HG03196 (cell line): Measurements from ENCODE around the gene SRBD1.

Source experiments
- ATAC-seq: cut with Tn5 transposase; IDR thresholded peaks from one replicate; pipeline ENCODE4 v1.9.1; 2021; ENCODE audit not compliant: unreplicated experiment

SRBD1 gene

DNA sequence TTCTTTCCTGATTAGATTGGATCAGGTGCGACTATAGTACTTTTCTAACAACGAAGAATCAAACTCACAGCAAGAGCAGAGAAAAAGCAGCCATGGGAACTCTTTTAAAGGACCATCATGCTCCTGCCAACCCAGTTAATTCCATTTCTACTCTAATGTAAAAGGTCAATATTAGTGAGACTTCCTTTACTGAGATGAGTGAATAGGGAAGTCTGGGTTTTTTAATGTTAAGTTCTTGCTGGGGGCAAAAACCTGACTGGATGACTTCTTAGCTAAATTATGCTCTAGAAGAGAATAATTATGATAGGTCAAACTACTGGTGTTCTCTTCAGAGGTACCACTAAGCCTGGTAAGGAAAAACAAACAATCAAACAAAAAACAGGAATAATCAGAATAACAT lies 8.4 kb downstream of the SRBD1 start:
- no peak for ATAC-seq

DNA sequence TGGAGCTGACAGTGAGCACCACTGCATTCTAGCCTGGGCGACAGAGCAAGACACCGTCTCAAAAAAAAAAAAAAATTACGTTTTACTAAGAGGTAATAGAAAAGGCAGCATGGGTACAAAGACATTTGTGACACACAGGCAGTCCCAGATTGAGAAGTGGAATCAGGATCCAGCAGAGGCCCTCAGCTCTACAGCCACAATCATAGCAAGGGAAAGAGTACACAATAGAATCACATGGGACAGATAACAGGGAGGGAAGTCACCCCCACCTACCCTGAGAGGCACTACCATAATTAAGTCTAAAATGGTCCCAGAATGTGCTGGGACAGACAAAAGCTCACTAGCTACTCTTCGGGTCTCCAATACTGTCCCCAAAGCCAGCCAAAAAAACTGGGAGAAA lies 12.5 kb downstream of the SRBD1 start:
- no peak for ATAC-seq

DNA sequence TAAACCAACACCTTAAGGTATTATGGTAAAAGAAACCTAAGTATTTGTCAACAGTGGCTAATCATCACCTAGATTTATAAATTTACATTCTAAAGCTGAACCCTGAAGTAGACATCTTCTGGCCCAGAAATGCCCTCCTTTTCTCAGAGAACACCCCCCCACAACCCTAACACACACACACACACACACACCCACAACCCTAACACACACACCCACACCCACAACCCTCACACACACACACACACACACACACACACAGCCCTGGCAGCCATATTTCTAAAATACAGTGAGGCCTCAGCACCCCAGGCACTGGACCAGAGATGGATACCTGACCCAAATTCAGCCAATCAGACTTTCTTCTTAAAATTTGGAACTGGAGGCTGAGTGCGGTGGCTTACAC lies 14.3 kb downstream of the SRBD1 start:
- no peak for ATAC-seq

DNA sequence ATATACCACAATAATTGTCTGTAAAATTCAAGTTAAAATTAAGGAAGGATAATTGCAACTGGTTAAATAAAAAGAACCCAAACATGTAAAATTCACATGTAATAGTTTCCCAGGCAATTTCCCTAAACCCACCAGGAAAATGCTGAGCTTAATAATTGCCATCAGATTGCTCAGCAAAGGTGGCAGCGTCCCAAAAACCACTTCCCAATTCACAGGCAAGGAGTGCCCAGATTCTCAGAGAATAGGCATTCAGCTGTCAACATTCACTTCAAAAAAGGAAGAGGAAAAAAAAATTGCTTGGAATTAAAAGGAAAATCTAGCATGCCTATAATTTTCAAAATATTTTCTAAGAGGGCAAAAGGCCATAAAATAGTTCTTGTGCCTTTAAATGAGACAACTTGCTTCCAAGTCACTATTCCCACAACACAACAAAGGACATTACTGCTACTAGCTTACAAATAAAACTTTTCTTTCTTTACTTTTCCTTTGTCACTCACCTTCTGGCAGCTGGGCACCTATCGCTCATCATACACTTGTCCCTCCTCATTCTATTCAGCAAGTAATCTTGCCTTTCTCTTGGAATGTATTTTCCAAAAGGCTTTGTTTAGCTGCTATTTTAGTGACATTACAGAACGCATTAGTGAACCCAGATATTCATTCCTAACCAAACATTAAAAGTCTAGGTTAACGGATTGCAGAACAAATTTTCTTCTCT lies 15.2 kb downstream of the SRBD1 start:
- no peak for ATAC-seq

DNA sequence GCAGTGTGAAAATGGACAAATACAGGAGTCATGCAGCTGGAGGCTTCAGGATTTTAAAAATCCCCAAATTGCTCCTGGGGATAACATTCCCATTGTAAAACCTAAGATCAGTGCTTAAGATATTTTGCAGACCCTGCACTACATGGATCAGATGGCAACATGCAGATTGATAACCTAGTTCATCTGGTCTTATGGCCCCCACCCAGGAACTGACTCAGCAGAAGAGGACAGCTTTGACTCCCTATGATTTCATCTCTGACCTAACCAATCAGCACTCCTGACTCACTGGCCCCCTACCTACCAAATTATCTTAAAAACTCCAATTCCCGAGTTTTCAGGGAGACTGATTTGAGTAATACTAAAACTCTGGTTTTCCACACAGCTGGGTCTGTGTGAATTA lies 20.0 kb downstream of the SRBD1 start:
- ATAC-seq = no peak

DNA sequence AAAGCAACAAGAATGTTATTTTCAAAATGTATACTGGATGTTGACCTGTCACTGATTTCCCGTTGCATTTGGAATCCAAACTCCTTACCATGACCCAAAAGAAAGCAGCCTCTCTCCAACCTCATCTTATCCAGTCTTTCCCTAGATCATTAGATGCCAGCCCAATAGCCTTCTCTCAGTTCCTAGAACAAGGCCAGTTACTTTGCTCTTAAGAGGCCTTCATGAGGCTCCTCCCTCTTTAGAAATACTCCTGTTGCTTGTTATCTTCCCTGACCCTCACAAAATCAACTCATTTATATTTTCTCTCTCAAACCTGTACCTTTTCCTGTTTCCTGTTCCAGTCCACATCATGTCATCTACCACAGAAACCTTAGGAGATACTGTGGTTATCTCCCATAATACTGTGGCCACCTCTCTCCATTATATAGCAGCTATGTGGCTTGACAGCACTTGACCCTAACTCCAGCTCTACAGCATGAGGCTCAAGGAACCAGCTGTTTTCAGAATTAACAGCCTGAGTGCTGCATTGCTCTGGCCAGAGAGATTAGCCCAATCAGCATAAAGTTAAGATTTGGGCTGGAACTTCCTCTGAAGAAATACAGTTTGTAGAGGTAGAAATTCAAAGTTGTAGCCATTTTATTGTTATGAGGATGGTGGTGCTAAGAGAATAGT lies 22.8 kb downstream of the SRBD1 start:
- ATAC-seq = no peak

DNA sequence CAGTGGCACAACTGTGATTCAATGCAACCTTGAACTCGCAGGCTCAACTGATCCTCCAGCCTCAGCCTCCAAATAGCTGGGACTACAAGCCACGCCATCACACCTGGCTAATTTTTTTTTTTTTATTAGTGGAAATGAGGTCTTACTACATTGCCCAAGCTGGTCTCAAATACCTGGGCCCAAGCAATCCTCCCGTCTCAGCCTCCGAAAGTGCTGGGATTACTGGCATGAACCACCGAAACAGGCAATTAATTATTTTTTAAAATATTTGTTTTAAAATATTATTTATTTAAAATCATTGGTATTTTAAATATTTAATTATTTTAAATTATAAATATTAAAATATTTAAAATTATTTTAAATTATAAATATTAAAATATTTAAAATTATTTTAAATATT lies 24.5 kb downstream of the SRBD1 start:
- no peak for ATAC-seq

DNA sequence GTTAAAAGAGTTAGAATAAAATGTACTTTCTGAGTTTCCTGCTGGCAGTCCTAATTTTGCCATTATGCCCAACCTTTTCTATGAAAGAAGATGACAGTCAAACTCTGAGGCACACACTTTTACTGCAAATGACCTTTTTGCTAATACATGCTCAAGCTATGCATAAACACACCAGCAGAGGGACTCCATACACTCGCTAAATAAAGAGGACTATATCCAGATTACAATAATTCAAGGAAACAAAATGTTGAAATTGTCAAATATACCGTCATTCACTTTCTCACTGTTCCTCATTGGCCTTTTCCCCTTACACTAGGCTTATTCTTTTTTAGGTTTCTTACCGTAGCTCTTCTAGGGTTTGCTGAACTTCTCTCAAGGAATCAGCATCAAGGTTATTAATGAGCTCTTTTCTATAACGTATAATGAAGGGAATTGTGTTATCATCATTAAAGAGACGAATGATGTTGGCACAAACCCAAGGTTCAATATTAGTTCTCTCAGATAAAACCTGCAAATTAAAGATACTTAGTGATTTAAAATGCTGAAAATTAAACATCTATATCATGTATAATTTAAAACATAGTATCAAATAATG lies 25.7 kb downstream of the SRBD1 start:
- no peak for ATAC-seq

DNA sequence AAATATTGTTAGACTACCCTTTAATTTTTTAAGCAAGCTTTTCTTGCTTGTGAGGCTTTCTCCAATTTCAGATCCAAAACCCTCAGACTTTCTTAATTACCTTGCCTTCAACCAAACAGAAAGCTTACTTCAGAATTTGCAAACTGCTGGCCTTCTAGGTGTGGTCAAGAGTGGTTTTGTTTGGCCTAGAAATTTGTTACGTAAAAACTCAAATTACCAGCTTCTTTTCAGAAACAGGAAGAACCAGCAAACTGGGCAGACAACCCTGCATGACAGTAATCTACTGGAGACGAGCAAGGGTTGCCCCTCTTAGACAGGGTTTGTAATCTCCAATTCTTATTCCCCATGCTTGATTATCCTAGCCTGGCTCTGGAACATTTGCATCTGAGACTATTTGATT lies 27.1 kb downstream of the SRBD1 start:
- ATAC-seq = no peak

DNA sequence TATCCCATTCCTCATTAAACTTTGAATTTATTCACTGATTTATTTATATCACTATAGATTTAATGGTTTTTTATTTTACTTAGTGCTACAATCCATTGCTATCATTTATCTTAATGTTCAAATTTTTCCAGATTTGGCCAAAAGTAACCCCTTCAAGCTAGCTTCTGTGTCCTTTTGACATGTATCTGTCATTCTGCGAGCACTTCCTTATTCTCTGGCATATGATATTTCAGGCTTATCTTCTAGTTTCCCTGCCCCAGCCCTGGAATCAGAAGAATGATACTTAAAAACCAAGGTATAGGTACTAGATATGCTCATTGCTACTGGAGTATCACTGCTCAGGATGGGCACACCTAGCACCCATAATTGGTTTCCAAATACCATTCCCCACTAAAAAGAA lies 28.5 kb downstream of the SRBD1 start:
- ATAC-seq = no peak

DNA sequence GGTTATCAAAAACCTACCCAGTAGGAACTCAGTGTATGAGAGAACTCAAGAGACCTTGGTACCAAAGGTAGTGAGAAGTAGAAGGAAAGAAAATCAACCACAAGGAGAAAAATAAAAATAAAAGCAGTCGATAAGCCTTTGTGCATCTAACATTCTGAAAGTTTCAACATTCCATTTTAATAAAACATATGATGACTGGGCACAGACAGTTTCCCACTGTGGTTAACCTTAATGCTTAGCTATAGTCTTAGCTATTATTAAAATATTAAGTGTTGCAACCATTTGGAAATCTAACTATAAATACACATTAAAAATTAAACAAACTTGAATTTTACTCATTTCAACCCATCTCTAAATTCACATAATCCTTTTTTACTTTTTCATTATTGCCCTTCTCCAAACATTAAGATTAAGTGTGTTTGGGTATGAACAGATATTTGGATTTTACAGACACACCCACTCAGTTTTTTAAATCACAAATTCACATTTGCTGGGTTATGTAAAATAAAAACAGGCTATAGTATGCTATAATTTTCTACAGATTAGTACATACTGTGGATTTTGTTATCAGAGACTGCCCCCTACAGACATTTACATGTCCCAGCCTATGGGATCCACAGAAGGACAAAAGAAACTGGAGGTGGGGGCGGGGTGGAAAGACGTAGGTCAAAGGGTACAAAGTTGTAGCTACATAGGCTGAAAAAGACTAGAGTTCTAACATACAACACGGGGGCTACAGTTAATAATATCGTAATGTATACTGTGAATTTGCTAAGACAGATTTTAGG lies 32.8 kb downstream of the SRBD1 start:
- no peak for ATAC-seq

DNA sequence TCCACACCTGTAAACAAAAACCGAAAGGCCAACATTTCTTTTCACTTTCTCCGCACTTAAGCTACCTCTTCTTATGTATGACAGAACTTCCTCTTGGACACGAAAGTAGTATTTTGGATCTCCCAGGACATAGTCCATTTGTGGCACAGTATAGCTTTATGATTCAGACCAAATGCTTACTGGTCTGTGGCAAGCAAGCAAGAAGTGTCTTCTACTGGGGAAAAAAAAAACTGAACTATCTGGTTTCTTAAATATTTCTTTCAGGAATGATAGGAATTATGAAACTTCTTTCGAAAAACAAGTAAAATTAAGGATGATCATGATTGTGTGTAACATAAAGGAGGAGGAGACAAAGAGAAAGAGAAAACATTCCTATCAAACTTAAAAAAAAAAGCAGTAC lies 33.6 kb downstream of the SRBD1 start:
- no peak for ATAC-seq

DNA sequence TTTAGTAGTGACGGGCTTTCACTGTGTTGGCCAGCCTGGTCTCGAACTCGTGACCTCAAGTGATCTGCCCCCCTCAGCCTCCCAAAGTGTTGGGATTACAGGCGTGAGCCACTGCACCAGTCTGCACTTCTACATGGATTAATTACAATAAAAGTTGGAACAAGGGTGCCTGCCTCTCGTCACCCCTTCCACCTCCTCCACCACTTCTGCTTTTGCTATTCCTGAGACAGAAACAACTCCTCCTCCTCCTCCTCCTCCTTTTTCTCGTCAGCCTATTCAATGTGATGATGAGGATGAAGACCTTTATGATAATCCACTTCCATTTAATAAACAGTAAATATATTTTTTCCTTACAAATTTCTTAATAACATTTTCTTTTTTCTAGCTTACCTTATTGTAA lies 35.2 kb downstream of the SRBD1 start:
- ATAC-seq = no peak

DNA sequence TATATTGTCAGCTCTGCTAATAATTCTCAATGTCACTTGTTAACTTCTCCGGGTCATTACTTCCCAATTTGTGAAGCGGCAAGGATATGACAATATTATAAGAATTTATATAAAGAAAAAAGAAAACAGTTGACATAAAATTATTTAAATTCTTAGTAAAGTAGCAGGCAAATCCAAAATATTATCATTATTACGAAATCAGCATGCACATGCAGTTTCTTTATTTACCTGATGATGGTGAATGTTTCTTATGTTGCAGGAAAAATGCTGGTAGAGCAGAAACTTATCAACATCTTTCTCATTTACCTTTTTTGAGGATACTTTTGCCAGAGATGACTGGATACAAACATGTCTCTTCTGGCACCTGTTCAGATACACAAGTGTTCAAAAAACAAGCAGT lies 38.1 kb downstream of the SRBD1 start:
- ATAC-seq = no peak

DNA sequence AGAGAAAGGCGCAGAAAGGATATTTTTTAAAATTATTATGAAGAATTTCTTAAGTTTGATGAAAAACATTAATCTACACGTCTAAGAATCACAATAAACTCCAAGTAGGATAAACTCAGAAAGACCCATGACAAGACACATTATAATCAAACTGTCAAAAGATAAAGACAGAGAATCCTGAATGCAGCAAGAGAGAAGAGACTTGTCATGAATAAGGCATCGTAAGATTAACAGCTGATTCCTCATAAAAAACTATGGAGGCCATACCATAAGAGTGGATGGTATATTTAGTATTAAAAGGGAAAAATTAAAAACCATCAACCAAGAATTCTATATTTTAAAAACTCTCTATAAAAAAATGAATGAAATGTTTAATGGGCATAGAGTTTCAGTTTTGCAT lies 39.1 kb downstream of the SRBD1 start:
- ATAC-seq = no peak

DNA sequence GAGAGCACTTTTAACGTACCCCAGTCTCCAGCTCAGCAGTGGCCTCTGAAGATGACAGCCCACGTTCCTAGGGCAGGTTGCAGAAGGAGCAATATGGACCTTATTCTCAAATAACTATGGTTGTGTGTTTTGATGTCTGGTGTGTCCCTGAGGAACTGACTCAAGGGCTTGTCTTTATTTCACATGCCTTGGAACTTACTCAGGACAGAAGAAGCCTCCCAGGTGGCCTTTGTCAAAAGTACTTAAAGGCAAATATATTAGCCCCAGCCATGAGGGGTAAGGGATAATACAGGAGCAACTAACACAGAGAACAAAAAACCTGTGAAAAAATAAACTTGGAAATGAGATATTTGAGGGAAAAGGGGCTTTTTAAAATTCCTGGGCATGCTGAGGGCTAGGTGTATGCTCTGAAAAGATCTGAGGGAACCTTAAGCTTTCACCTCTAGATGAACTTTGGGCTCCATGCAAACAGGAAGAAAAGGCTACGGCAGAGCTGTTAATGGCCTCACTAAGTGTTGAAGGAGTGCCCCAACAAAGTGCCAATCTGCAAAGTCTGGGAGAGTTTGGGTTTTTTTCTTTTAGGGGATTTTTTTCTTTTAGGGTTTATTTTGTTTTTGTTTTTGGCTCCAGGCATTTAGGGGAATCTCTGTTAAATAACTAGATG lies 40.3 kb downstream of the SRBD1 start:
- ATAC-seq = no peak

DNA sequence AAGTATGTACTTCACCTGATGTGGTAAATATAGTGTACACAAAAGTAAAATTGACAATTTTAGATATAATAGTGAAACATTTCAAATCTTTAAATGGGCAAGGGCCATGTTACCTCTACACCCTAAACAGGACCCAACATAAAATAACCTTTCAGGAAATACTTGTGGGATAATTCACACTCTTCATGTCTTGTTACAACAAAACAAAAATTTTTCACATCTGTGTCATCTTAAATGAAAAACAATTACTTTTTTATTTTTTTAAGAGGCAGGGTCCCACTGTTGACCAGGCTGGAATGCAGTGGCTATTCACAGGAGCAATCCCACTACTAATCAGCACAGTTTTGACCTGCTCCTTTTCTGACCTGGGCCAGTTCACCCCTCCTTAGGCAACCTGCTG lies 42.1 kb downstream of the SRBD1 start:
- ATAC-seq = no peak

DNA sequence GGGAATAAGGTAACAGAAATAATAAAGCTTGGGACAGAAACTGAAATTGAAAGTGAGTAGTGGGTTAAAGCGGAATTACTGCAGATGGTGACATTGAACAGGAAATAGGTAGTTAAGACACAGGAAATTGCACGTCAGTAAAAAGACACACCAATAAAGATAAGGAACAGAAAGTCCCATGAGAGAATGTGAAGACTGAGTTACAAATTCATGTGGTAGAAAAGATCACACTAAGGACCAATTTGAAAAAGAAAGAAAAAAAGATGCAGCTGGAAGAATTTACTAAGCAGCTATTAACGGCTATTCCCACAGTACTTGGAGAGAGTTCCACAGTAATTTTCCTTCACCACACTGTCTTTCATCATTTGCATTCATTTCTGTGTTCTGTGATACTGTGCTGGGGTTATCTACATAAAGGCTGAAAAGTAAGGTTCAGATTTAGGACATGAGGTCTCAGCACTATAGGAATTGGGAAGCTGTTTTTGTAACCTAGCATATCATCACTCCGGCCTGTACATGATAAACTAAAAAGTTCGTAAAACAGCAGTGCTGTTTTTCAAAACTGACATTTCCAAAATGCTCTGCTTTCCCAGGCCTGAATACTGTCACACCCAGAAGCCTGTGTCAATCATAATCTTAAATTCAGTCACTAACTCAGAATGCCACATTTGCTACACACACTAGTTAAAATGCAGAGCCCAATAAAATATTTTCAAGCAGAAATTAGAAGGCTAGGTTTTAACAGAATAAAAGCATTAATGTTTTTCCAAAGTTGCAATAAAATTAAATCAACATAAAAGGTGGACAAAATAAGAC lies 42.9 kb downstream of the SRBD1 start:
- ATAC-seq = peak; percentile 94

DNA sequence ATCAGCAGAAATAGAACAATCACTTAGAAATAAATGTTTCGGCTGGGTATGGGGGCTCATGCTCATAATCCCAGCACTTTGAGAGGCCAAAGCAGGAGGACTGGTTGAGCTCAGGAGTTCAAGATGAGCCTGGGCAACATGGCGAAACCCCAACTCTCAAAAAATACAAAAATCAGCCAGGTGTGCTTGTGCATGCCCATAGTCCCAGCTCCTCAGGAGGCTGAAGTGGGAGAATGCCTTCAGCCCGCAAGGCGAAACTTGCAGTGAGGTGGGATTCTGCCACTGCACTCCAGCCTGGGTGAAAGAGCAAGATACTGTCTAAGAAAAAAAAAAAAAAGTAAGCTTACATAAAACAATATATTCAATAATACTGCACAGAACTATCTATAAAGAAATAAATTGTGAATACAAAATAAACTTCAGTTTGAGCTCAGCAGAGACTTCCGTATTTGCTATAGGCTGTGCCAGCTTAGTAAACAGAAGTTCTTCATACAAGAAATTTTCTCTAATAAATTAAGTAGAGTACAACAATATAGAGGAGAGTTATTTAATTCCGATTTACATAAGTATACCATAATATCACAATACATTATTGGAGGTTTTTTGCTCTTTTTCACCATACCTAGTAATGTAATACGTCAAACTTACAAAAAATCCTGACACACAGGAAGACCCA lies 43.6 kb downstream of the SRBD1 start:
- peak; percentile 9 for ATAC-seq

DNA sequence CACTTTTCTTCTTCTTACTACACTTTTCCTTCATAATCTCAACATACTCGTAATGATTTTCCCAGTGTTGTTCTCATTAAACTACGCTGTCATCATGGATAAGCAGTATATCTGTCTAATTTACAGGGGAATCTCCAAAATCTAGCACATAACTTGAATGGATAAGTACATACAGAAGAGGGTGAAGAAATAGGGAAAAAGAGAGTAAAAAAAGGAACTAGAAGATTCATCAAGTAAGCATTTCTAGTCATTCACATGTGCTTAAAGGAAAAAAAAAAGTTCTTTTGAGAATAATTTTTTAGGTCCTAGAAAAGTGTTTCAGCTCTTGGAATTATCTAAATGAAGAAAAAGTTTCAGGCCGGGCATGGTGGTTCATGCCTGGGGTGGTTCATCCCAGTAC lies 51.6 kb downstream of the SRBD1 start:
- no peak for ATAC-seq
